Measurements from ENCODE around the gene SLC22A17. TPM values are rescaled to one million over a fixed set of nuclear protein-coding genes. Genes with fewer than 3 reads are reported as not detected.
"Not testable (repeated sequence)": the region's sequence is repeated elsewhere in the genome, so short reads cannot be mapped to it uniquely, and the experiment has no call there.

Gene SLC22A17
- total and polyA plus RNA-seq, 2 experiments from 2014 or later = 43.8 to 74.0 TPM

DNA sequence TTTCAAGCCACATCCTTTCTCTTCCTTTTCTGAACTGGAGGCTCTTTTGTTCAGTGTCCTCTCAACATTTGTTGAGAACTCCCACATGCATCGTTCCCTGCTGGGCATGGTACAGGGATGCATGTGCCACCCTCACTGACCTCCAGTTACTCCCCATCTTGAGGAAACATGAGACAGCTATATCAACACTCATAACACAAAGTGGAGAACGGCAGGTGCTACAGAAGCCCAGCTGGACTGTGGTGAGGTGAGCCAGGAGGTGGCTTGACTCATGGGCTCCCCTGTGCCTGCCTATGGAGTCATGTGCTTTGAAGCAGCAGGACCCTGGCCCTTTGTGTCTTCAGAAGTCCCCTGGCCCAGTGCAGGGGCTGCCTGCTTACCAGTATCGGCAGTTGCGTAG lies 45.7 kb upstream of the SLC22A17 start:
- TF ChIP-seq, protein P1, sequence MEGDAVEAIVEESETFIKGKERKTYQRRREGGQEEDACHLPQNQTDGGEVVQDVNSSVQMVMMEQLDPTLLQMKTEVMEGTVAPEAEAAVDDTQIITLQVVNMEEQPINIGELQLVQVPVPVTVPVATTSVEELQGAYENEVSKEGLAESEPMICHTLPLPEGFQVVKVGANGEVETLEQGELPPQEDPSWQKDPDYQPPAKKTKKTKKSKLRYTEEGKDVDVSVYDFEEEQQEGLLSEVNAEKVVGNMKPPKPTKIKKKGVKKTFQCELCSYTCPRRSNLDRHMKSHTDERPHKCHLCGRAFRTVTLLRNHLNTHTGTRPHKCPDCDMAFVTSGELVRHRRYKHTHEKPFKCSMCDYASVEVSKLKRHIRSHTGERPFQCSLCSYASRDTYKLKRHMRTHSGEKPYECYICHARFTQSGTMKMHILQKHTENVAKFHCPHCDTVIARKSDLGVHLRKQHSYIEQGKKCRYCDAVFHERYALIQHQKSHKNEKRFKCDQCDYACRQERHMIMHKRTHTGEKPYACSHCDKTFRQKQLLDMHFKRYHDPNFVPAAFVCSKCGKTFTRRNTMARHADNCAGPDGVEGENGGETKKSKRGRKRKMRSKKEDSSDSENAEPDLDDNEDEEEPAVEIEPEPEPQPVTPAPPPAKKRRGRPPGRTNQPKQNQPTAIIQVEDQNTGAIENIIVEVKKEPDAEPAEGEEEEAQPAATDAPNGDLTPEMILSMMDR (IDR thresholded peaks at IDR 0.05; ENCODE audit: low read depth, low read length) = no peak
- DNase-seq (ENCODE audit: low read depth in 1 of 2, low spot score in 1 of 2) = peak in 1 of 2 donors; percentile 32
- peaks cover 99% of the 10 kb centered on the region for H3K36me3 ChIP-seq
- H3K4me3 ChIP-seq = no peak overlapping the region
- H3K4me1 ChIP-seq (ENCODE audit: low read depth) = peaks cover 37% of the 10 kb centered on the region
- no peaks in the 10 kb centered on the region for H3K9me3 ChIP-seq (ENCODE audit: low read depth)
- peak overlapping the region; percentile 99 for H3K27ac ChIP-seq
- no peaks in the 10 kb centered on the region for H3K27me3 ChIP-seq

DNA sequence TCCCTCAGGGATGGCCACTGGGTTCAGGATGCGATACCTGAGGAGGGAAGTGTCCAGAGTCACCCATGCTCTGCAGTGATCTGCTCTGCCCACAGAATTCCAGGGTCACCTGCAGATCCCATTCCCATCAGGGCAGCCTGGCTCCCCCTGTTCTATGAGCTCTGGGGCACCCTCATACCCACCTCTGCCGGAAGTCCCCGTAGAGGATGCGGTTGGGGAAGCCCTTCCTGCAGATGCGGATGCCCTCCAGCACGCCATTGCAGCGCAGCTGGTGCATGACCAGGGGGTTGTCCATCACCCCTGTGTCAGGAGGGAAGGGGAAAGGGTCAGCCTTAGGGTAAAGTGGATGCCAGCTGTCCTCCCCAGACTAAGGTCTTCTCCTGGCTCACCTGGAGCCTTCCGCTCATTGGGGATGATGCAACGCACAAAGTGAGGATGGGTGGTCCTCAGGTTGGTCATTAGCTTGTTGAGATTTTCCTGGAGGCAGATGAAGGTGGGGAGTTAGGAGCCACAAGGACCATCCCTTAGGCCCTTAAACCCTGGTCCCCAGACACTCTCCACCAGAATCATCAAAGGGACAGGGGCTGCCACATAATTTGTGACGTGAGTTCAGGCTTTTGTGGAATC lies 44.2 kb upstream of the SLC22A17 start:
- Histone ChIP-seq H3K4me1 (ENCODE audit: low read depth) (peaks cover 30% of the 10 kb centered on the region), H3K36me3 (peaks cover 99% of the 10 kb centered on the region), H3K9me3 (ENCODE audit: low read depth) (no peaks in the 10 kb centered on the region), H3K4me3 (no peak overlapping the region), H3K27me3 (no peaks in the 10 kb centered on the region), H3K27ac (peak overlapping the region; percentile 99)
- TF ChIP-seq, protein P1 (IDR thresholded peaks at IDR 0.05; ENCODE audit: low read depth, low read length) = no peak
- DNase-seq (ENCODE audit: low read depth in 1 of 2, low spot score in 1 of 2) = peak in 1 of 2 donors; percentile 6

DNA sequence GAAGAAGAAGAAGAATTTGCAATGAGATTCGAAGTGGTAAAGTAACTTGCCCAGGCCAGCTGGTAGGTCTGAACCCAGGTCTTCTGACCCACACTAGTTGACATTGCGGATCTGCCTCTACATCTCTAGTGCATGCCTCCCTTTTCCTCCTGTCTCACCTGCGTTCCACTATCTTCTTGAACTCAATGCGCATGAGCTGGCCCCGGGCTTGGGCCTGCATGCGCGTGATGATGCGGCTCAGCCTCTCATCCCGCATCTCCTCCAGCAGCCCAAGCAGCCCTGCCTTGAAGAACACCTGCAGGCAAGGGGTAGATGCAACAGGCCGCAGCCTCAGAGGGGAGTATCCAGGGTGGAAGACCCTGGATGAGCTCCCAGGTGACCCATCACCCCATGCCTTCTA lies 43.4 kb upstream of the SLC22A17 start:
- H3K27me3 ChIP-seq = no peaks in the 10 kb centered on the region
- DNase-seq (ENCODE audit: low read depth in 1 of 2, low spot score in 1 of 2) = no peak
- TF ChIP-seq, protein P1 (IDR thresholded peaks at IDR 0.05; ENCODE audit: low read depth, low read length) = no peak
- H3K36me3 ChIP-seq = peaks cover 99% of the 10 kb centered on the region
- H3K27ac ChIP-seq = peak overlapping the region; percentile 99
- H3K4me1 ChIP-seq (ENCODE audit: low read depth) = peaks cover 23% of the 10 kb centered on the region
- no peaks in the 10 kb centered on the region for H3K9me3 ChIP-seq (ENCODE audit: low read depth)
- H3K4me3 ChIP-seq = no peak overlapping the region

DNA sequence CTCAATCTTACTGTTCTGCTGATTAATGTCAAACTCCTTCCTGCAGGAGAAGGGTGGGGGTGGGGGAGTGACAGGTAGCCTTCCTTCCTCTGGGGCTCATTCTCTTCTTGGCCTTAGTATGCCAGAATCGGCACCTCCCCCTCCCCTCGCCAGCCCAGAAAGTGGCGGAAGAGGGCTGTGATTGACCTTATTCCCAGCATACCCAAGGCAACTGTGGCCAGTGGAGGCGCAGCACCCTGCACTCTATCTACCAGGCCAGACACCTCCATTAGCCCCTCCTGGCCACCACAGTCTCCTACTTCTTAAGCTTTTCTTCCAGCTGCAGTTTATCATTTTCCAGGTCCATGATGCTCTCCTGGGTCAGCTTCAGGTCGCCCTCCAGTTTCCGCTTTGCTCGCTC lies 39.9 kb upstream of the SLC22A17 start:
- H3K4me3 ChIP-seq = no peak overlapping the region

DNA sequence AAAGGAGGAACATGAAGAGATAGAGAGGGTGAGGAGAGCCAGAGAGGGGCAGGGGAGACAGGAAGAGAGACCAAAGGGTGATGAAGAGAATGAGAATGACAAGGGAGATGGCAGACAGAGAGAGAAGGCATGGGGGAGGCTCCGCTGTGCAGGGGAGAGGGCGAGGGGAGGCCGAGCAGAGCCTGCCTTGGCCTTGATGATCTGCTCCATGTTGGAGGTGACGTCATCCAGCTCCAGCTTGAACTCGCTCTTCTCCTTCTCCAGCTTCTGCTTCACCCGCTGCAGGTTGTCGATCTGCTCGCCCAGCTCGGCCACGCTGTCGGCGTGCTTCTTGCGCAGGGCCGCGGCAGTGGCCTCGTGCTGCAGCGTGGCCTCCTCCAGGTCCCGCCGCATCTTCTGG lies 37.2 kb upstream of the SLC22A17 start:
- not testable (repeated sequence) for H3K4me3 ChIP-seq; DNase-seq (ENCODE audit: low read depth in 1 of 2, low spot score in 1 of 2); H3K4me1 ChIP-seq (ENCODE audit: low read depth); H3K27me3 ChIP-seq; H3K9me3 ChIP-seq (ENCODE audit: low read depth)
- Histone ChIP-seq H3K27ac (peak overlapping the region; percentile 86), H3K36me3 (peaks cover 96% of the 10 kb centered on the region)

More for the DNA sequence above, 39.9 kb upstream of the SLC22A17 start:
- H3K9me3 ChIP-seq (ENCODE audit: low read depth) = no peaks in the 10 kb centered on the region
- H3K27ac ChIP-seq = peak overlapping the region; percentile 99
- no peak for DNase-seq (ENCODE audit: low read depth in 1 of 2, low spot score in 1 of 2)
- peaks cover 96% of the 10 kb centered on the region for H3K36me3 ChIP-seq
- no peaks in the 10 kb centered on the region for H3K27me3 ChIP-seq
- TF ChIP-seq, protein P1 (IDR thresholded peaks at IDR 0.05; ENCODE audit: low read depth, low read length) = no peak
- peaks cover 5% of the 10 kb centered on the region for H3K4me1 ChIP-seq (ENCODE audit: low read depth)

DNA sequence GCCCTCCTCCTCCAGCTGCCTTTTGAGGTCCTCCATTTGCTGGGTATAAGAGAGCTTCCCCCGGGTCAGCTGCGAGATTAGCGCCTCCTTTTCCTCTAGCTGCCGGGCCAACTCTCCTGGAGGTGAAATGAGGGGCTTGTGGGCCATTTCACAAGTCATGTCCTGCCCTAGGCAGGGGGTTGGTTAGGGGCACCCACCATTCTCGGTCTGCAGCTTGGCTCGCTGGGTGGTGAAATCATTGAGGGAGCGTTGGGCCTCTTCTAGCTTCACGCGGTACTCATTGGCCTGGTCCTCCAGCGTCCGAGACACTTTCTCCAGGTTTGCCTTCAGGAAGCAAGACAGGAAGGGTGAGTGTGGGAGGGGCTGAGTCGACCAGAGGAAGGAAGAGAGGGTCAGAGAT lies 36.7 kb upstream of the SLC22A17 start:
- TF ChIP-seq, protein P1 (IDR thresholded peaks at IDR 0.05; ENCODE audit: low read depth, low read length) = no peak

More for the DNA sequence above, 36.7 kb upstream of the SLC22A17 start:
- Histone ChIP-seq H3K4me1 (ENCODE audit: low read depth) (no peaks in the 10 kb centered on the region), H3K4me3 (no peak overlapping the region), H3K36me3 (peaks cover 96% of the 10 kb centered on the region), H3K27ac (peak overlapping the region; percentile 86), H3K9me3 (ENCODE audit: low read depth) (no peaks in the 10 kb centered on the region), H3K27me3 (no peaks in the 10 kb centered on the region)
- DNase-seq (ENCODE audit: low read depth in 1 of 2, low spot score in 1 of 2) = no peak

Measured in cardiac muscle cell (in vitro differentiated cells and primary cell).